CD4-positive, alpha-beta T cell treated with Interleukin-12 subunit alpha and Interleukin-12 subunit beta, for 1 hour (primary cell): ENCODE data around the gene RGR.

Source experiments
- DNase-seq: peaks from one replicate; pipeline ENCODE4 v3.0.0-alpha.2; 2020

RGR gene

GRCh38 chr10:84302223-84302622, 57.4 kb downstream of the RGR start:
- no peak for DNase-seq

- no peak for DNase-seq
Measured at GRCh38 chr10:84306751-84307384, 62.0 kb downstream of the RGR start.

- DNase-seq: no peak
Measured at GRCh38 chr10:84308021-84308420, 63.2 kb downstream of the RGR start.

- peak; percentile 27 for DNase-seq
Measured at GRCh38 chr10:84308481-84309304, 63.8 kb downstream of the RGR start.
